GM19397 (cell line): ENCODE data around the gene DSE.

Experiments
- ATAC-seq: cut with Tn5 transposase; IDR thresholded peaks from one replicate; pipeline ENCODE4 v1.9.1; 2021; ENCODE audit warnings: mild to moderate bottlenecking, moderate library complexity; ENCODE audit not compliant: unreplicated experiment

Gene DSE

DNA sequence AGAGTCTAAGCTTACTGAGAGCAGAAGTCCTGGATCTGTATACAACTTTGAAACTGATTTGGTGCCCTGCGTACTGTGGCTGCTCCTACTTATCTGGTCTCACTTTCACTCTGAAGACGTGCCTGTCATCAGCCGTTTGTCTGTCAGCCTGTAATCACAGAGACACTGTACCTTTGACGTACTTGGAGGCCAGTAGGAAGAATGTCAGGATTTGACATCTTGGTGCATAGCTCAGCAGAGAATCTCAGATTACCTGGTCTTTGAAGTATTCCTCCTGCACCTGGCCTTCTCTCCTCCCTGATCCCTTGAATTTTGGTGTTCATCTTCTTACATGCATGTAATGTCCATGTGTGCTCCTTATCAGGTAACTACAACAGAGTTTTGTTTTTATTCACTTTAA is 37.7 kb downstream of the DSE start:
- peak; percentile 37 for ATAC-seq

DNA sequence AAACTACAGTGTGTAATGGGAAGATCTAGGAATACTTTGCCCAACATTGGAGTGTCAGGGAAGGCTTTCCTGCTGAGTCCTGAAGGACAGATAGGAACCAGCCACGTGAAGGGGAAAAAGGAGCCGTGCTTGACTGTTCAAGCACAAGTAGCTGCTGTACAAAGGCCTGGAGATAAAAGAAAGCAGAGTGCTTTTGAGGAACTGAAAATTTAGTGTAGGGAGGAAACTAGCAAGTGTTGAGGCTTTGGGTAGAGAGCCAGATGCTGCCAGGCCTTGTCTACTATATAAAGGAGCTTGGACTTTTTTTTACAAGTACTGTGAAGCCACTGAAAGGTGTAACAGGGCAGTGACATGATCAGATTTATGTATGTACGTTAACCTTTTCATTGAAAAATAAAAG is 39.0 kb downstream of the DSE start:
- peak; percentile 66 for ATAC-seq

- no peak for ATAC-seq
Measured at GRCh38 chr6:116411284-116411623, 40.5 kb downstream of the DSE start.

GRCh38 chr6:116412270-116412669 is 41.5 kb downstream of the DSE start:
- no peak for ATAC-seq

DNA sequence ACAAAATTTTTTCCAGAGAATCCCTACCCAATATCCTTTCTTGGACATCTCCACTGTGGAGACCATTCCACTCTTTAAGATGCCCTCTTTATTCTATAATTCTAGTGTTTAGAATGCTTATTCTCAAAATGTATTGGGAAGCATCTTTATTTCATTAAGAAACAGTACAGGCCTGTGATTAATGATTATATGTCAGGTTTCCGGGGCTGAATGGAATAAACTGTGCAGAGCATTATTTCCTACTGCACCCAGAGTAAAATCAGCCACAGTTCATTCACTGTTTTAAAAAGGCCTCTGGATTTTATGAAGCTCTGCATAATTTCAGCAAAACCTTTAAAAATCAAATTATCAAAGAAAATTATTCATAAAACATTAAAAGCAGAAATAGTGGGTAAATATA is 42.6 kb downstream of the DSE start:
- no peak for ATAC-seq

DNA sequence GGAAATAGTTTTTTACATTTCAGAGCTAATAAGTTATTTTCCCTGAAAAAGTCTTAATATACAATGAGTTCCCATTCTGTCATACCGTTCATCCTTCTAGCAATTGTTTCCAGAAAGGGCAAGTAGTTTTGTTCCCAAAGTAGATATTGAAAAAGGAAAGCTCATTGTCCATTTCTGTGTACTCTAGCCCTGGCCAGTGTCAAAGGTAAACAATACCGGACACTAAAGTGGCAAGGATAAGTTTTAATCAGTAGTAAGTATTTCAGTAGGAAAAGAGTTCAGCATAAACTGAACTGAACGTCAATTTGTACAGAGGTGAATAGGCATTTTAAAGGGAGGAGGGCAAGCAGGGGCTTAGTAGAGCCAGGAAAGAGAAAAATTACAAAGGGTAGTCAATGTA is 46.9 kb downstream of the DSE start:
- ATAC-seq = no peak

DNA sequence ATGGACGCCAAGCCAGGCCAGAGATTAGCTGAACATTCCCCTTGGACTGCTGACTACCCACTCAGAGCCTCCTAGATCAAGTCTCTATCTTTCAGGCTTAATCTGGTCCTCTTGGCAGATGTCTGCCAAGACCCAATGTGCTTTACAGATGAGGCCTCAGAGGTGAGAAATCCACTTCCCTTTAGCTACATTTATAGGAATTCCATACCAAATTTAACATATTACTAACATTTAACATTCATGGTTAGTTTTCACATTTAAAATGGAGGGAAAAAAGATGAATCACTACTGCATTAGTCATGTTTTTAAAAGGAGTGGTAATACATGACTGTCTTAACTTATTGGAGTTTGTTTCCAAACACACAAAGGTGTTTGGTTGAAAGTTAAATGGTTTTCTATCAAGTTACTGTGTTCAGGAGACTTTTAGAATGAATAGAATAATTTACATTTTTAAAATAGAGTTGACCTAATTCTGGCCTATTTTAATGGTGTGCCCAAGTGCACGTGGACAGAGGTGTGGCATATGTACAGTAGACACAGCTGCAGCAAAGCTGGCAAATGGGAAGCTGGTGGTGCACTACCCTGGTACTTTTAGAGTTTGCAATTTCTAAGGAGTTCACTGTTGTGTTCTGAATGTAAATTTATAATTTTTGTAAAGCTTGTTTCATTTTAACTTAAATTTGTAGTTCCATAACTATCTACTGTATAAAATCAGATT is 48.5 kb downstream of the DSE start:
- ATAC-seq = no peak

DNA sequence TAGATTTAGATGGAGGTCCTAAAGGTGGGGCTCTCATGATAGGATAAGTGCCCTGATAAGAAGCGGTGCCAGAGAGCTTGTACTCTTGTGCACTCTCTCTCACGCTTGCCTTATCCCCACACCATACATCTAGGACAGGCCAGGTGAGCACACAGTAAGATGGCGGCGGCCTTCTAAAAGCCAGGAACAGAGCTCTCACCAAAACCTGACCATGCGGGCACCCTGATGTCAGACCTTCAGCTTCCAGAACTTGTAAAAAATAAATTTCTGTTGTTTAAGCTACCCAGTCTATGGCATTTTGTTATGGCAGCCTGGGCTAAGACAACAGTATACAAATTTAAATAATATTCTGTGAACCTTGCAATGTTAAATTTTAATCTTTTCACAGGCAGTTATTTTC is 49.6 kb downstream of the DSE start:
- ATAC-seq = no peak

- ATAC-seq = no peak
Measured at GRCh38 chr6:116422238-116422637, 51.5 kb downstream of the DSE start.

GRCh38 chr6:116424001-116424400 is 53.3 kb downstream of the DSE start:
- no peak for ATAC-seq

DNA sequence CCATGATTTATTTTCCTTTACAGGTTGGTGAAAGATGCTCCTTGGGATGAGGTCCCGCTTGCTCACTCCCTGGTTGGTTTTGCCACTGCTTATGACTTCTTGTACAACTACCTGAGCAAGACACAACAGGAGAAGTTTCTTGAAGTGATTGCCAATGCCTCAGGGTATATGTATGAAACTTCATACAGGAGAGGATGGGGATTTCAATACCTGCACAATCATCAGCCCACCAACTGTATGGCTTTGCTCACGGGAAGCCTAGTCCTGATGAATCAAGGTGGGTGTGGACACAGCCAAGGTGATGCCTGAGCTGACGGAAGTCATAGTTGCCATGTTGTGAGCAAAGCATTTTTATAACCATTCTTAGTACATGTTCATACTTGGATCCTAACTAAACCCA is 55.8 kb downstream of the DSE start:
- ATAC-seq = no peak

GRCh38 chr6:116429111-116429510 is 58.4 kb downstream of the DSE start:
- ATAC-seq = no peak

- ATAC-seq = no peak
Measured at GRCh38 chr6:116430860-116431259, 60.1 kb downstream of the DSE start.

DNA sequence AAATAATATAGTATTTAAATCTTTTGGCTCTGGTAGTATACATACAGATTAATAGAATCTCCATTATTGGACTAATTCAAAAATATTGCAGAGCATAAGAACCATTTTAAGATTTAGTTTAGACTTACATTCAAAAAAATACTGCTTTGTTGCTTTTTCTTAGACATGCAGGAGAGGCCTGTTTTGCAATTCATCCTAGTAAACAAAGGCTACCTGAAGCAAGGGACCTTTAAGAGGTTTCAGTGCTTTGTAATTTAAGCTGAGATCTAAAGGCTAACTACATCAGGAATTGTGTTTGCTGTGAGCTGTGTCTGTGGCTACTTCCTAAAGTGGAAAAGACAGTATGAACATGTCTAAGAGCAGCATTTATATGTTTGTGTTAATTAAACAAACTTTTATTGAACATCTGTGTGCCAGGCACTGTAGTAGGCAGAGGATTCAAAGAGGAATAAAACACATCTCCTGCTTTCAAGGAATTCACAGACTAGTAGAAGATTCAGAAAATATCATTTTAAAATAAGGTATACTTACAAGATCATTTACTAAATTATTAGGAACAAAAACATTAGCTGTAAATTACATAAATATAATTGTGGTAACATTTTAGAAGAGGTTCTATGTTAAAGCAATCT is 61.3 kb downstream of the DSE start:
- ATAC-seq = no peak

DNA sequence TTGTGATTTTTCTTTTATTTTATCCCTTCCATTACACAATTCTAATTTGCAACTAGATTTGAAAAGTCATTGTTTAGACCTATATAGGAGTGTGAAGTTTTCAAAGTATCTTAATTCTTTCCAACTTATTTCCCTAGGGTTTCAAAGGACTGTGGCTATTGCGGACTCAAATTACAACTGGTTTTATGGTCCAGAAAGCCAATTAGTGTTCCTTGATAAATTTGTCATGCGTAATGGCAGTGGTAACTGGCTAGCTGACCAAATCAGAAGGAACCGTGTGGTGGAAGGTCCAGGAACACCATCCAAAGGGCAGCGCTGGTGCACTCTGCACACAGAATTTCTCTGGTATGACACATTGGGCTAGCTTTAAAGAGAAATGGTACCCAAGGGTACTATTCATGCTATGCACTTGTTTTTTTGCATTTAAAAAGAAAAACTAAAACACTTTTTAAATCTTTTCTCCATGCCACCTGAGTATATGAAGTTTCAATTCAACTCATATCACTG is 62.5 kb downstream of the DSE start:
- no peak for ATAC-seq

- no peak for ATAC-seq
Measured at GRCh38 chr6:116434056-116434725, 63.4 kb downstream of the DSE start.

GRCh38 chr6:116436586-116436985 is 65.8 kb downstream of the DSE start:
- no peak for ATAC-seq

DNA sequence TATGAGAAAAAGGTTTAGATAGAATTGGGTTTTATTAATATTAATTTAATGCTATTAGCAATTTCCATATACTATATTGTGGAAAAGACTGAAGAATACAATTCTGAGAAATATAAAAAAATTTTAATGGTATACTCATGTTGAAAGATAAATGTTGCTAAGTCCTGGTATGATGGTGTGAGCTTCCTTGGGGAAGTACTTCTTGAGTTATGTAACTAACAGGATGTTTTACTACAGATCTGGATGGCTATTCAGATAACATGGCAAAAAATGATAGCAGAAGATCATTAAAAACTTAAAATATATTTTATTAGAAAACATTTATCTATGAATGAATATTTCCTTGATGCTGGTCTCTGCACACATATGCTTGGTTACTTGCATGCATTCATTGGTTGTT is 66.9 kb downstream of the DSE start:
- no peak for ATAC-seq

DNA sequence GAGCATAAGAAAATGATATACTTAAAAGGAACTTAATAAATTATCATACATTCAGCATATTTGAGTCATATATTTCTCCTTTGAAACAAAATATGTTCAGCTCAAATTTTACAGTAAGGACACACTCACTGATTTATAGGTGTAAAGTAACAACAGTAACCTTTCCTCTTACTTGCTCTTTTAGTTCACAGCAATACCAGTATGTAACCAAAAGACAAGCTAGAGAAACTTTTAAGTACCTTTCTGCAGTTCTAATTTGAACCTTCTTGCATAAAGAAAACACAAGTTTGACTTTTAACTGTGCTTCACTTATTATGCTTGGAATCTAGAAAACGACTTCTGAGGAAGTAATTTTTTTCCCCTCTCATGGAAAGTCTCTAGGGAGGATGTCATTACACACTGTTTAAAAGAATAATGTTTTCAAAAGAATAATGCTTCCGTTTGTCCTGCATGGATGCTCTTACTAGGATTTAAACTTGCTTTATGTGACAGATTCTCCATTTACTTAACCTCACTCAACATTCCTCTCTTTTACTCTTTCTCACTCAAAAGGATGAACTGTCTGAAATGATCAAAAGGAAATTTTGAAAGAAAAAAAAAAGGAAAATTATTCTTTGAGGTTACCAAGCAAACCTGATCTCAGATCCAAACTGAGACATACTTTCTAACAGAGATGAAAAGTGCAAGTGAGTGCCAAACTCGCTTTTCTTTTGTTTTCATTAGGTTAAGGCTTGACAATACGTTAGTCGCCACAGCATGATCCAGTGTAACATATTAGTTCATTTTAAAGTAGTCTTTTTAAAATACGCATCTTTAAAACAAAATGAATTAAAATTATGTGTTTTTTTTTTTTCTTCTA is 68.1 kb downstream of the DSE start:
- ATAC-seq = no peak

DNA sequence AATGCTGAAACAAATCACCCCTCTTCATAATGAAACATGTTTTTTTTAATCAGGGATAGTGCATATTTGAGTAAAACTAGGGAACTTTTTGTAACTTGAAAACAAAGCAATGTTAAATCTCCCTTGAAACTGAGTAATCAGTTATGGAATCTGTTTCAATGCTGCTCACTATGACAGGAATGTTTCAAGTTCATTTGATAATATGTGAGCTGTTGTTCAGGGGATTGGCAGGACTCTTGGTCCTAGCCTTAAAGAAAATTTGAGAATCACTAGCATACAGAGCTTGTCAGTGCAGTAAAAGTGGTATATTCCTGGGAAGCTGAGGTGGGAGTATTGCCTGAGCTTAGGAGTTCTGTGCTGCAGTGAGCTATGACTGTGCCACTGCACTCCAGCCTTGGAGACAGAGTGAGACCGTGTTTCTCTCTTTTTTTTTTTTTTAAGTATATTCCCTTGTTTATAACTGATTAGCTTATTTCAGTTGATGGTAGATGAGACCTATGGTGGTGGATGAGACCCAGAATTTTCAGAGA is 68.8 kb downstream of the DSE start:
- no peak for ATAC-seq

GRCh38 chr6:116443105-116443504 is 72.4 kb downstream of the DSE start:
- no peak for ATAC-seq
